MM.1S (cell line): ENCODE results near the gene TUBA4B.

Source experiments
- DNase-seq: peaks from one replicate; pipeline ENCODE4 v3.0.0-alpha.2; 2015
- H2AFZ ChIP-seq: fragments of 300-600 bp; sonication (generic); 2 replicates; pipeline ENCODE4 v1.6.0; 2016; ENCODE audit warnings: antibody characterized with exemption, low read length
- H3F3A ChIP-seq: fragments of 300-600 bp; sonication (generic); 2 replicates; pipeline ENCODE4 v1.6.1; 2016; ENCODE audit warnings: mild to moderate bottlenecking, antibody characterized with exemption, low read length, moderate library complexity, mixed read lengths; ENCODE audit not compliant: insufficient read depth
- H3K27ac ChIP-seq: fragments of 300-600 bp; sonication (generic); 2 replicates; pipeline ENCODE4 v1.5.1; 2016; ENCODE audit warnings: mild to moderate bottlenecking, low read length
- H3K27me3 ChIP-seq: fragments of 300-600 bp; sonication (generic); replicated peaks from 2 replicates; pipeline ENCODE4 v1.6.0; 2016; ENCODE audit warnings: low read length; ENCODE audit not compliant: insufficient read depth
- H3K36me3 ChIP-seq: fragments of 300-600 bp; sonication (generic); replicated peaks from 2 replicates; pipeline ENCODE4 v1.6.1; 2016; ENCODE audit warnings: mild to moderate bottlenecking, low read length, mixed read lengths; ENCODE audit not compliant: insufficient read depth
- H3K4me1 ChIP-seq: fragments of 300-600 bp; sonication (generic); 2 replicates; pipeline ENCODE4 v1.6.1; 2016; ENCODE audit warnings: low read length, mixed read lengths
- H3K4me2 ChIP-seq: fragments of 300-600 bp; sonication (generic); 2 replicates; pipeline ENCODE4 v1.6.0; 2016; ENCODE audit warnings: low read depth, low read length
- H3K4me3 ChIP-seq: fragments of 300-600 bp; sonication (generic); 2 replicates; pipeline ENCODE4 v1.5.1; 2016; ENCODE audit warnings: low read length, mixed read lengths
- H3K79me2 ChIP-seq: fragments of 300-600 bp; sonication (generic); 2 replicates; pipeline ENCODE4 v1.6.1; 2016; ENCODE audit warnings: mixed run types, low read length, mixed read lengths
- H3K9ac ChIP-seq: fragments of 300-600 bp; sonication (generic); 2 replicates; pipeline ENCODE4 v1.6.1; 2016; ENCODE audit warnings: low read length, mixed read lengths
- H3K9me2 ChIP-seq: fragments of 300-600 bp; sonication (generic); replicated peaks from 2 replicates; pipeline ENCODE4 v1.6.1; 2016; ENCODE audit warnings: mild to moderate bottlenecking, low read length, mixed read lengths; ENCODE audit not compliant: insufficient read depth
- H3K9me3 ChIP-seq: fragments of 300-600 bp; sonication (generic); replicated peaks from 2 replicates; pipeline ENCODE4 v1.6.1; 2016; ENCODE audit warnings: mild to moderate bottlenecking, low read length, mixed read lengths; ENCODE audit not compliant: insufficient read depth
- H4K20me1 ChIP-seq: fragments of 300-600 bp; sonication (generic); 2 replicates; pipeline ENCODE4 v1.6.1; 2016; ENCODE audit warnings: mild to moderate bottlenecking, low read length, moderate library complexity, mixed read lengths; ENCODE audit not compliant: insufficient read depth
- EZH2 ChIP-seq: fragments of 300-600 bp; sonication (generic); optimal IDR thresholded peaks from 2 replicates; pipeline ENCODE3; 2017; ENCODE audit warnings: low read depth, mild to moderate bottlenecking, antibody characterized with exemption, low read length, mixed read lengths
- EZH2phosphoT487 ChIP-seq: fragments of 300-600 bp; sonication (generic); IDR thresholded peaks from 2 replicates; pipeline ENCODE4 v1.6.1; 2018; ENCODE audit warnings: antibody characterized with exemption, low read length
- TF ChIP-seq, protein P1 (sequence below): fragments of 300-600 bp; sonication (generic); IDR thresholded peaks from 2 replicates; pipeline ENCODE4 v1.5.1; 2016; ENCODE audit warnings: antibody characterized with exemption, low read length, mixed read lengths

Gene TUBA4B

GRCh38 chr2:219261024-219261855, 8.2 kb downstream of the TUBA4B start:
- Histone ChIP-seq H2AFZ (no peak overlapping the region), H3K9me2 (no peaks in the 10 kb centered on the region), H3K79me2 (no peaks in the 10 kb centered on the region), H3K4me3 (no peak overlapping the region), H3F3A (no peaks in the 10 kb centered on the region), H4K20me1 (no peaks in the 10 kb centered on the region), H3K36me3 (no peaks in the 10 kb centered on the region), H3K9ac (no peak overlapping the region), H3K27me3 (no peaks in the 10 kb centered on the region), H3K9me3 (no peaks in the 10 kb centered on the region), H3K27ac (no peak overlapping the region), H3K4me1 (no peaks in the 10 kb centered on the region), H3K4me2 (no peak overlapping the region)
- TF ChIP-seq EZH2 (no peak), EZH2phosphoT487 (no peak)
- TF ChIP-seq, protein P1, sequence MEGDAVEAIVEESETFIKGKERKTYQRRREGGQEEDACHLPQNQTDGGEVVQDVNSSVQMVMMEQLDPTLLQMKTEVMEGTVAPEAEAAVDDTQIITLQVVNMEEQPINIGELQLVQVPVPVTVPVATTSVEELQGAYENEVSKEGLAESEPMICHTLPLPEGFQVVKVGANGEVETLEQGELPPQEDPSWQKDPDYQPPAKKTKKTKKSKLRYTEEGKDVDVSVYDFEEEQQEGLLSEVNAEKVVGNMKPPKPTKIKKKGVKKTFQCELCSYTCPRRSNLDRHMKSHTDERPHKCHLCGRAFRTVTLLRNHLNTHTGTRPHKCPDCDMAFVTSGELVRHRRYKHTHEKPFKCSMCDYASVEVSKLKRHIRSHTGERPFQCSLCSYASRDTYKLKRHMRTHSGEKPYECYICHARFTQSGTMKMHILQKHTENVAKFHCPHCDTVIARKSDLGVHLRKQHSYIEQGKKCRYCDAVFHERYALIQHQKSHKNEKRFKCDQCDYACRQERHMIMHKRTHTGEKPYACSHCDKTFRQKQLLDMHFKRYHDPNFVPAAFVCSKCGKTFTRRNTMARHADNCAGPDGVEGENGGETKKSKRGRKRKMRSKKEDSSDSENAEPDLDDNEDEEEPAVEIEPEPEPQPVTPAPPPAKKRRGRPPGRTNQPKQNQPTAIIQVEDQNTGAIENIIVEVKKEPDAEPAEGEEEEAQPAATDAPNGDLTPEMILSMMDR: no peak
- DNase-seq: no peak

DNA sequence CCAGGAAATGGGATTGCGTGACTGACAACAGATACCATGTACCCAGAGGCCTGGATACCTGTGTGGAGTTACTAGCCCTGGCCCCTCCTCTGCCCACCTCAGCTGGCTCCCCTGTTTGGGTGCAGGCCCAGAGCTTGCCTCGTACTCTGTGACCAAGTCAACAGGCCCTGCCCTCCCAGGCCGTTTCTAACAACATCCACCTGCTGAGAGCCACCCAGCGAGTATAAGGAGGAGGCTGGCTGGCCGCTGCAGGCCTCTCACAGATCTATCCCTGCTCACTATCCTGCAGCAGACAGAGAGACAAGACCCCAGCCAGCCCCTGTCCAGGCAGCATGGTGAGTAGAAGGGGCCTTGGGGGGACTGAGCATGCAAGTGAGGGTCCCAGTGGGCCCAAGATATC, 13.2 kb downstream of the TUBA4B start:
- Histone ChIP-seq H3K9ac (no peak overlapping the region), H4K20me1 (no peaks in the 10 kb centered on the region), H3K9me3 (no peaks in the 10 kb centered on the region), H3F3A (no peaks in the 10 kb centered on the region), H3K79me2 (no peaks in the 10 kb centered on the region), H3K36me3 (no peaks in the 10 kb centered on the region), H3K9me2 (no peaks in the 10 kb centered on the region), H3K4me3 (no peak overlapping the region), H3K27ac (no peak overlapping the region), H3K4me1 (no peaks in the 10 kb centered on the region), H2AFZ (no peak overlapping the region), H3K27me3 (no peaks in the 10 kb centered on the region), H3K4me2 (no peak overlapping the region)
- TF ChIP-seq EZH2: no peak
- TF ChIP-seq, protein P1: no peak
- no peak for TF ChIP-seq EZH2phosphoT487
- DNase-seq: no peak

- no peaks in the 10 kb centered on the region for H3K36me3 ChIP-seq
- H3K4me3 ChIP-seq: no peak overlapping the region
- H3K27me3 ChIP-seq: no peaks in the 10 kb centered on the region
- DNase-seq: no peak
- H3K9me2 ChIP-seq: no peaks in the 10 kb centered on the region
- H3K4me2 ChIP-seq: no peak overlapping the region
- no peak overlapping the region for H2AFZ ChIP-seq
- H3F3A ChIP-seq: no peaks in the 10 kb centered on the region
- no peaks in the 10 kb centered on the region for H3K79me2 ChIP-seq
- TF ChIP-seq EZH2: no peak
- TF ChIP-seq, protein P1: no peak
- TF ChIP-seq EZH2phosphoT487: no peak
- H4K20me1 ChIP-seq: no peaks in the 10 kb centered on the region
- no peaks in the 10 kb centered on the region for H3K9me3 ChIP-seq
- no peak overlapping the region for H3K27ac ChIP-seq
- no peak overlapping the region for H3K9ac ChIP-seq
- H3K4me1 ChIP-seq: no peaks in the 10 kb centered on the region
Observed at GRCh38 chr2:219266886-219267285, 13.8 kb downstream of the TUBA4B start.
